ENCODE results near the gene MX1. TPM values are rescaled to one million over a fixed set of nuclear protein-coding genes. Genes with fewer than 3 reads are reported as not detected.

Gene MX1
- polyA plus RNA-seq, 12 donors, result 2.3 to 7.3 (median 3.7) TPM; not detected in 2

DNA sequence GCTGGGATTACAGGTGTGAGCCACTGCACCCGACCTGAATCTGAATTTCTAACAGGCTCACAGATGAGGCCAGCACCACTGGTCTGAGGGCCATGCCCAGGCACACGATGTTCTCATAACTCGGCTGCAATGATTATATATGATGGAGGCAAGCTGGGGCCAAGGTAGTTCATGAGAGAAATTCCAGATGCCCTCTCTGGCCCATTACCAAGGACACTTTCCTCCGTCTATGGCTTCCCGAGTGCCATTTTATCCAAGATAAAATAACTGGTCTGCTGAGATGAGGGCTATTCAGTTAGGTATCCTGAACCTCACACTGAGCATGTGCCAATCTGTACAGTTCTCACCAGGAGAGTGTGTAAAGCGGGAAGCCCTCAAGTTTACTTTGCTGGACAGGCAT lies 65.4 kb downstream of the MX1 start:
- no peak for DNase-seq

DNA sequence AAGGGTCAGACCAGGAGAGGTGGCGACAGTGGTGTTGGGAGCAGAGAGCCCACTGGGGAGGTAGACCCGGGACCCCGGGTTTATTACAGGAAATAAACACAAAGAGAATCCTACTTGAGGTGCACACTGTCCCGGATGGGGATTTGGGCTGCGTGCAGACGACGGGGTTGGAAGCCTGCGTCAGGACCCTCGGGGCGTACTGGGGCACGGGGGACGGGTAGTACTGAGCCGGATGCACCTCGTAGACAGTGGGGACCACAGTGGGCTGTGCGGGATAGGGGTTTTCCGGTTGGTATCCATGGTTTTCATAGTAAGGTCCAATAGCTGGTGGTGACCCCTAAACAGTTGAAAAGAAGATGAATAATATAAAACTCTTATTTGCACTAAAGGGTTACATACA lies 68.2 kb downstream of the MX1 start:
- DNase-seq, result no peak

DNA sequence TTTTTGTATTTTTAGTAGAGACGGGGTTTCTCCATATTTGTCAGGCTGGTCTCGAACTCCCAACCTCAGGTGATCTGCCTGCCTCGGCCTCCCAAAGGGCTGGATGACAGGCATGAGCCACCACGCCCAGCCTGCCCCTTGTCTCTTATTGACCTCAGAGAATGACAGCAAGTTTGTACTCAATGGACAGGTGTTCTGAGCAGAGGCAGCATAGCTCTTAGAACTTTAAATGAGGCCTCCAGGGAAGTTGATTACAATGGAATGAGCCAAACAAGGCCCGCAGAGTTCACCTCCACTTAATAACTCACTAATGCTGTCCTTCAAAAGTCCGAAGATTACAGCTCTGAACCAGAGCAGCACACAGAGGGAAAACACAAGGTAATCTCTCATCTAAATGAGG lies 71.0 kb downstream of the MX1 start:
- no peak for DNase-seq

DNA sequence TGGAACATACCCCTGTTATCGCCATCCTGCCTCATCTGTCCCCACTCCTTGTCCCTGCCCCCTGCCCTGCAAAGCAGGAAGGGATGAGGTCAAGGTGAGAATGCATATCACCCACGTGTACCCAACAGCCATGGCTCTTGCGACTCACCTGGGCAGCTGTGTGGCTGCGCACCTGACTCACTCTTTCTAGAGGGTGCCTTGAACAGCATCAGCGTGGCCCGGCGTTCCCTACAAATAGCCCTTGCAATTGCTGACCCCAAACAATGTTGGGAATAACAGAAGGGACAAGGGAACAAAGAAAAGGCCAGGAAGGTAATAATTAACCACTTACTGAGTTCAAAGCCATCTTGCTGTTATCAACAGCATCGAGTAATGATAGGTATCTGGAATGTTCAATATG lies 71.7 kb downstream of the MX1 start:
- no peak for DNase-seq

DNA sequence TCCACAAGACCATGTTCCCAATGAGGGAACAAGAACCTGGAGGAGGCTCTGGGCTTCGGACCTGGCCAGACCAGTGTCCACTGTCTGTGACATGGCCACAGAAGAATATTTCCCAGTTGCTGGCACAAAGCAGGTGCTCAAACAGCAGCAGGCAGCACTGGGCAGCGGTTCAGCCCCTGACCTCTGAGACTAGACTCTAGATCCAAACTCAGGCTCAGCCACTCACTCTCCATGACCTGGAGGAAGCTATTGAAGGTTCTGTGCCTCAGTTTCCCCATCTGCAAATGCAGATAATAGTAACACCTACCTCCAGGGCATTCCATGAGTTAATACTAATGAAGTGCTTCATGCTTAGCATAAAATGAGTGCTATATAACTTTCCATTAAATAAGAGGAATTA lies 73.9 kb downstream of the MX1 start:
- DNase-seq, result no peak

DNA sequence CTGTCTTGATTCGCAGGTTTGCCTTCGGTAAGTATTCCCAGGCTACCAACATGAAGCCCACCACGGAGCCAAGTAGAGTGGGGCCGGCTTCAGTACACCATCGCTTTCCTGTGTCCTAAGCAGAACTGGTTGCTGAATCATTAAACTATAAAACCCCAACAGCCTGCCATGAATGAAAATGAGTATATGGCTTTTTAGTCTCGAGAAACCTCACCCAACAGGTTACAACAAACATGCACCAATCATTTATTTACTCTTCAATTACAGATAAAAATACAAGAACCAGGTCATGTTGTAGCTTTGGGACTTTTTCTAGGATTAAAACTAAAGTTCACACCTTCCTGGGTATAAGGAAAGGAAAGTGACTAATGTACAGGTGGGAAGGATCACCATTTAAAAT lies 74.3 kb downstream of the MX1 start:
- no peak for DNase-seq

DNA sequence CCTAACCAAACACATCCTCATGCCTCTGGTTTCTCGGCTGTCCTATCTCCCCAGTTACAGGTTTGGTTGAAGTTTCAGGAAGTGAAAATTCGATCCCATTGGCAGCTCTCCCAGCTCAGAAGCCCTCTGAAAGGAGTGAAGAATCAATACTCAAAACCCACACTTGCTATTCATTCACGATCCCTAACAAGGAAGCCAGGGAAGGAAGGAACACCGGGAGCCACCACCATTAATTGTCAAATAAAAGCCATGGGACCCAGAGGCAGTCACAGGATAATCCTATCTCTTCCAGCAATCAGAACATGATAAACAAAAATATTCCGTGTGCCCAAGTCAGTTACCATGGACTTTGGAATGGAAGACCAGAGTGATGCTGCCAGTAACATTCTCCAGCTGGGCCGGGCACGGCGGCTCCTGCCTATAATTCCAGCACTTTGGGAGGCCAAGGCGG lies 74.9 kb downstream of the MX1 start:
- DNase-seq, result no peak

DNA sequence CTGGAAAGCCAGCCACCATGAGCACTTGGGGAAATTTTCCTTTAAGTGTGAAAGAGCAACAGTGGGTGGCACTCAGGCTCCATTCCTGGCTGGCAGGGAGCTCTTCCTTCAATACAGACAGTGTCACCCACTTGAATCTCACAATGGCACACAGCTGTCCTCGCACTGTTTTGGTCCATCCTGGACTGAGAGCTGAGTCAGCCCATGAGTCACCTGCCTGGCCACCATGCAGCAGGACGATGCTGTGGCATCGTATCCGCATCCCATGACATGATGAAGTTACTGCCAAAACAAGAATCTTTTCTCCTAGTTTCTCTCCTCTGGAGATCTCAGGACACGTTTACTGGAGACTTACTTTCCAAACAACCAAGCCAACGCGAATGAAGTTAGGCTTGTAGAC lies 75.9 kb downstream of the MX1 start:
- no peak for DNase-seq

DNA sequence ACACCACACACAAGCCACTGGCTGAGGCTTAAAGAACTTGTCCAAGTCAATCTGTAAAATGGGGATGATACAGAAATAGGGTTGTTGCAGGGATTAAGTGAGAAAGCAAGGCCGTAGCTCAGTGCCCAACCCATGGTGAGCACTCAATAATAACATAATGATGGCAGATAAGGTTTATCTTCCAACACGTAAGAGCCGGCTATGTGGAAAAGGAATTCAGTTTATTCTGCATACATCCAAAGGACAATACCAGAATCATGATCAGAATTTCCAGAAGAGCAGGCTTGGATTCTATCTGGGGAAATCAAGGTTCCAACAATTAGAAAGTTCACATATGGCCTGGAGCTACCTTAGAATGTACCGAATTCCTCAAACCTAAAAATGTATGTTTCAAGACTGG lies 77.3 kb downstream of the MX1 start:
- no peak for DNase-seq

DNA sequence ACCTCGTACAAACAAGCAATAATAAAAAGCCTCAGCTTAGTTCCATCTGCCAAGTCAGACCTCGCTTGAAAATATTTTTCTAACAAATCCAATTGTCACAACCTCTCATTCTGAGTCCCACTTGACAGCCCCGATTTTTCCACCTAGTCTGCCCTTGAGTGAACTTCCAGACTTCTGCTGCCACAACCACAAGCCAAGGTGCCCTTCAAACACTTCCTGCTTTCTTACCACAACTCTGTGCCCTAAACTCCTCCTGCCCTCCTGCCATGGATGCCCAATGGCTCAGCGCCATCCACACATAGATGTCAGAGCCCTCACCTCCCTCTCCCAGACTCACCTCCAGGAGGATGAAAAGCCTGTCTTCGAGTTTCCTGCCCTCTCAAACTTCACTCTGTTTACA lies 78.0 kb downstream of the MX1 start:
- DNase-seq, result no peak

DNA sequence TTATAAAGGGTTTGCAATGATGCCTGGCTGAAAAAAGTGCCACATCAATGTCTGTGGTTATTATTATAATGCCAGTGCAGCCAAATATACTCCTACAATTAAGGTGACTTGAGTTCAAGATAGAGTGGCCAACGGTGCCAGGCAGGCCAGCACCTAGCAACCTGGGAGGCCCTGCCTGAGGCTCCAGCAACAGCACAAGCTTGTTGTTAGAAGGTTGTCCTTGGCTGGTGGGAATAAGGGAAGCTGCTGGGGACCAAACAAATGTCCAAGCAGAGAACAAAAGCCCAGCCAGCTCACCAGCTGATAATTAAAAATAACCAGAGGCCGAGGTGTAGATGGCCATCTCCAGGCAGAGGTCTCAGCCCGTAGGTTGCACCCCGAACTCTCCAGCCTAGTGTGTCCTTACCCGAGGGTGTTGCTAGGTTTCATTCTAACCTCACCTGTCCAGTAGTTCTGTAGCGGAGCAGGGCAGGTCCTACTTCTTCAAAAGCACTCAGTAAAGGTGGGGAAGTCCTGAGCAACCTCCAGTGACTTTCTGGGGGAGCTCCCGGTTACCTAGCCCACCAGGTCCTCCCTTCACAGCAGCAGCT lies 80.1 kb downstream of the MX1 start:
- DNase-seq, result no peak

DNA sequence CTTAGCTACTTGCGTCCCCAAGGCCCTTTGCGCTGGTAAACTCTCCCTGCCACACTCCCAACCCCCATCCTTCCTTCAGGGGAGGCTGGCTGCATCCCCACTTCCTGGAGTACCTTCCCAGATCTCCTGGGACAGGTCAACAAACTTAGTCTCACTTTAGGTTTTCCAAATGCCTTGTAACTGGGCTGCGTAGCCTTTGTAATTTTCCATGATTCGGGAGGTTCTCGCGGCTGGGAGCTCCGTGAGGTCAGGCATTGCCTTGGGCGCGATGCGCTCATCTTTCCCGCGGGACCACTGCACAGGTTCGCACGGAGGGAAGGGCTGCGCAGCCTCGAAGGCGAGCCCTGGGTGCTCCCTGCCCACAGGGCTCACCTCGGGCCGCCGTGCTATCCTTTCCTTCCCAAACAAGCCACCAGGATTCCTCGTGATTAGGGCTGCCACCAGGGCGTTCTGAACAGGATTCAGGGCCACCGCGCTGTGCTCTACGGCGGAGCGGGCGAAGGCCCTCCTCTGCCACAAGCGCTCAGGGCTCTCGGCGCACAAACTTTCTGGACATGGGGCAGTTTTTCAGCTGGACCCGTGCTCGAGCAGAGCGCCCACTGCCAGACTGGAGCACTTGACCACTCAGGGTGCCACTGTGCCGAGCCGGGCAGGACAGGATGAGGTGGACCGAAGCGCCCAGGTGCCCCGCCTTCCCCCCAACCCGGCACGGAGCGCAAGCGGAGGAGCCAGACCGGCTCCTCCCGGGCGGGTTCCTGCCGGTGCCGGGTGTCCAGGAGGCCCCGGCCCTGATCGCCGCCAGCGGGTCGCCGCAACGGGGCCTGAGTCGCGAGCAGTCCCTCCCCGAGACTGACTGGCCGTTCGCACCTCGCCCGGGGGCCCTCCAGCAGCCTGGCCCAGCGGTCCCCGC lies 80.8 kb downstream of the MX1 start:
- no peak for DNase-seq

DNA sequence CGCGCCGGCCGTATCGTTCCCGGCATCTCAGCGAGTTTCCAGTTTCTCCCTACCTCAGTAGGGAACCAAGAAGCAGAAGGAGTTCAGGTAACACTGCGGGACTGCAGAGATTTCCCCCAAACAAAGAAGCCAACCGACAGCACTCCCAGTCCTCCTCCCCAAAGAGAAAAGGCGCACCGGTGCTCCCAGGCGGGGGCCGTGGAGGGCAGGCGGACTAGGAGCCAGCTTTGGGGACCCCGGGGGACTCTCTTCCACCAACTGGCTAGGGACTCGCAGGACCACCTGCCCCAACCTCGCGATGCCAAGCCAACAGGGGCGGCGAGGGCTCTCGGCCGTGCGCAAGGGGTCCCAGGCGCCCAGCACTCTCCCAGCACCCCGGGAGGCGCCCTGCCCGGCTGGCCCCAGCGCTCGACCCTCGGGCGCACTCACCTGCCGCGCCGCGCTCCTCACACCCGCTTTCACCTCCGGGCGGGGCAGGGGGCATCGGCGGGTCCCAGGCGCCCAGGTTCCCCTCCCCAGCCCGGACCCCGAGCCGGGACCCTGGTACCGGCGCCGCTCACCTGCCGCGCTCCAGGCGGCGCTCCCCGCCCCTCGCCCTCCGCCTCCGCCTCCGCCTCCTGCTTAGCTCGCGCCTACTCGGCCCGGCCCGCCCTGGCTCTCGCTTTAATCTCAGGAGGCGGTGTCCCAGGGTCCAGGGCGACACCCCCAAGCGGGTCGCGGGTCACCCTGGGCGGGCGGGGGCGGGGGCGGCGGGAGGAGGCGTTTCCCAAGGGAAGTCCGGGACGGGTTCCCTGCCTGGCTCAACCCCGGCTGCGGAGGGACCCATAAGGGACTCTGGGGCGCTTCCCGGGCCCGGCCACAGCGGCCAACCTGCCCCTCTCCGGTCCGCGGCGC lies 81.7 kb downstream of the MX1 start, which contains the start of gene TMPRSS2:
TMPRSS2 (minus strand) TSS at position 638 of the 894 bp plus-strand sequence. CDS start 10,025 bp downstream, outside the sequence.
- DNase-seq, result no peak

DNA sequence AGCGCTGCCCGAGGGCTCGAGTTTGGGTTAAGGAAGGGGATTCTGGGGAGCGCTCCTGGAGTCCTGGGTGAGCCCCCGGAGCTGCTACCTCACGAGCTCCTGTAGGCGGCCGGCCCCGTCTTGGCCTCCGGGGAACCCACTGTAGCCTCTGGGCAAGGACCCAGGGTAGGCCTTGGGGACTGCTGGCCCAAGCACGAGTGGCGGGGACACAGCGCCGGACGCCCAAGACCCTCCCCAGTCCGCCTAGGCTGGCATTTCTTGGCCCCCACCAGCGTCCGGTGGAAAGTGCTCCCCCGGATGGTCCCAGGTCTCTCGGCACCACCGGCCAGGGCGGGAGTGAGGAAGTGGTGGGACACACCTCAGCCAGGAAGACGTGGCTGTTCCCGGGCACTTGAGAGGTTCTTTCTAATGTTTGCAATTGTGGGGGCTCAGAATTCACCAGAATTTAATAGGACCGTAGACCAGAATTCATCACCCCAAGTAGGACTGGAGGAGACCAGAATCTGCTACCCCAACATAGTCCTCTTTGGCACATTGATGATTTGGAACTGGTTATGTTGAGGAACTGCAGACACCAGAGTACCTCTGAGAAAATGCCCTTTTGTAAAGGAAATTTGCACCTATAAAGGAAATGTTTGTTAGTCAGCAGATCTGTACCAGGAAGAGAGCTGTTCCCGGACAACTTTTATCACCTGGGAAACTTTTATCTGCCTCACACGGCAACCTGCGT lies 82.5 kb downstream of the MX1 start:
- DNase-seq, result no peak

Other genes with a start within 250 kb of the MX1 start
- under 1 TPM in 10 of 12 donors, not detected in 2; 0.12 to 0.81 (median 0.41) TPM for gene FAM3B, start 109.4 kb upstream of the MX1 start, polyA plus RNA-seq (ENCODE audit: insufficient read length in 12 of 12)
- gene MX2, start 64.2 kb upstream of the MX1 start, polyA plus RNA-seq (ENCODE audit: insufficient read length in 12 of 12), result 1 to 10 TPM in 9 of 12 donors, under 1 TPM in 1, not detected in 2; 0.76 to 3.5 (median 1.6) TPM
- gene TMPRSS2, start 81.9 kb downstream of the MX1 start, polyA plus RNA-seq (ENCODE audit: insufficient read length in 12 of 12), result 10 to 100 TPM in 1 of 12 donors, 1 to 10 TPM in 1, under 1 TPM in 5, not detected in 5; 0.13 to 10.8 (median 0.57) TPM

All from muscle of arm (tissue), 12 donors.